Muscle layer of duodenum (tissue), 2 donors: Measurements from ENCODE around the gene NAA38.

Experiments used
- H3K27ac ChIP-seq: one replicate; pipeline ENCODE4 v1.7.0; 2013; ENCODE audit warnings: mild to moderate bottlenecking, low read length
- H3K27me3 ChIP-seq: one replicate; pipeline ENCODE4 v1.7.0; 2013; ENCODE audit warnings: low read depth, mild to moderate bottlenecking, control low read depth, low read length
- H3K36me3 ChIP-seq, 2 donors: one replicate each; pipeline ENCODE4 v1.7.0; 2013; ENCODE audit warnings: low read length in 2 of 2, control low read depth in 1 of 2, mild to moderate bottlenecking in 1 of 2; ENCODE audit not compliant: insufficient read depth in 2 of 2, control insufficient read depth in 1 of 2
- H3K4me1 ChIP-seq, 2 donors: one replicate each; pipeline ENCODE4 v1.7.0; 2013; ENCODE audit warnings: low read length in 2 of 2, mild to moderate bottlenecking in 2 of 2, control low read depth in 1 of 2, moderate library complexity in 1 of 2; ENCODE audit not compliant: insufficient read depth in 2 of 2, control insufficient read depth in 1 of 2
- H3K4me3 ChIP-seq, 2 donors: one replicate each; pipeline ENCODE4 v1.7.0; 2013; ENCODE audit warnings: low read length in 2 of 2, low read depth in 1 of 2, mild to moderate bottlenecking in 1 of 2
- H3K9me3 ChIP-seq, 2 donors: one replicate each; pipeline ENCODE4 v1.7.0; 2013; ENCODE audit warnings: low read length in 2 of 2, control low read depth in 1 of 2, mild to moderate bottlenecking in 1 of 2; ENCODE audit not compliant: control insufficient read depth in 1 of 2
- donor health status: healthy.

The NAA38 gene

DNA sequence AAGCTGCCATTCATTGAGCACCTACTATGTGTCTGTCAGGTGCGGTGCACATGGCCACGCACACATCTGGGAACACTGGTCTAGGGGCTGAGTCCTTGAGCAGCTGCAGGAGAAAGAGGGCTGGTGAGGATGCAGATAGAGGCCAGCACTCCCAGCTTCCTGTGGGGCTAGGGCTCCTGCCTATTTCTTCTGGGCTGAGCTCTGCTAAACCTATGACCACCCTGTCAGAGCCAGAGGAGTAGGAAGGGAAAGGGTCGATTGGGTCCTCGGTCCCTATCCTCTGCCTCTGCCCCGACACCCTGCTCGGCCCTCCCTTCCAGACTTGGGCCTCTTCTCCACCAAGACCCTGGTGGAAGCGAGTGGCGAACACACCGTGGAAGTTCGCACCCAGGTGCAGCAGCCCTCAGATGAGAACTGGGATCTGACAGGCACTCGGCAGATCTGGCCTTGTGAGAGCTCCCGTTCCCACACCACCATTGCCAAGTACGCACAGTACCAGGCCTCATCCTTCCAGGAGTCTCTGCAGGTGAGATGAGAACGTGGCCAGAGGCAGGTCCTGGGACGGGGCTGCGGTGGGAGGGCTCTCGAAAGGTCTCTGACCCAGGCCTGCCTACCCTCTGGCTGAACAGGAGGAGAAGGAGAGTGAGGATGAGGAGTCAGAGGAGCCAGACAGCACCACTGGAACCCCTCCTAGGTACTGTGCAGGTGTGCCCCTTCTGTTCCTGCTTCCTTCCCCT is 6.5 kb downstream of the NAA38 start:
- no peak overlapping the region for H3K27ac ChIP-seq
- no peak overlapping the region for H3K4me3 ChIP-seq
- H3K9me3 ChIP-seq, result no peaks in the 10 kb centered on the region
- peaks cover 35 to 72% of the 10 kb centered on the region in 2 donors for H3K36me3 ChIP-seq
- peaks cover 5 to 24% of the 10 kb centered on the region in 2 donors for H3K4me1 ChIP-seq
- H3K27me3 ChIP-seq, result no peaks in the 10 kb centered on the region

DNA sequence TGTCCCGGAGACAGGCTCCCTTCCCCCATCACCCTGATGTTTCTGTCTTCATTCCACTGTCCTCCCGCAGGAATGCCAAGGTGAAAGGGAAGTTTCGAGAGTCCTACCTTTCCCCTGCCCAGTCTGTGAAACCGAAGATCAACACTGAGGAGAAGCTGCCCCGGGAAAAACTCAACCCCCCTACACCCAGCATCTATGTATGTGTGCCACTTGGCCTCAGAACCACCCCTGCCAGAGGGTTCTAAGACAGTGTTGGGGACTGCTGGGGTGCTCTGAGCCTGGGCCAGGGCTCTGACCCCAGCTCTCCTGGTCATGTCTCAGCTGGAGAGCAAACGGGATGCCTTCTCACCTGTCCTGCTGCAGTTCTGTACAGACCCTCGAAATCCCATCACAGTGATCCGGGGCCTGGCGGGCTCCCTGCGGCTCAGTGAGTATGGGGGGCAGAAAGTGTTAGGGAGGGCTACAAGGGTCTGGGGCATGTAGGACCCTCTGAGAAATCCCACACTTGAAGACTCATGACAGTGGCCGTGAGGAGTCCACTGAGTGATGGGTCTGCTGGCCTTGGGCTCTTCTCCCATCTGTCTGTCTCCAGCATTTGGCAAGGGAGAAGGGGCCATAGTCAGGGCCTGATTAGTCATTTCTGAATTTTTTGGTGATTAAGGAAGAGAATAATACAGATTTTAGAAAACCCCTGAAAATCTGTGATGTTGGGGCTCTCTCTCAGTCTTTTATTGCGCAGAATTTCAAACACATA is 7.4 kb downstream of the NAA38 start:
- Histone ChIP-seq H3K27ac (no peak overlapping the region), H3K4me3 (no peak overlapping the region), H3K9me3 (no peaks in the 10 kb centered on the region), H3K4me1 (peaks cover 0 to 23% of the 10 kb centered on the region in 2 donors), H3K27me3 (no peaks in the 10 kb centered on the region), H3K36me3 (peaks cover 35 to 82% of the 10 kb centered on the region in 2 donors)

DNA sequence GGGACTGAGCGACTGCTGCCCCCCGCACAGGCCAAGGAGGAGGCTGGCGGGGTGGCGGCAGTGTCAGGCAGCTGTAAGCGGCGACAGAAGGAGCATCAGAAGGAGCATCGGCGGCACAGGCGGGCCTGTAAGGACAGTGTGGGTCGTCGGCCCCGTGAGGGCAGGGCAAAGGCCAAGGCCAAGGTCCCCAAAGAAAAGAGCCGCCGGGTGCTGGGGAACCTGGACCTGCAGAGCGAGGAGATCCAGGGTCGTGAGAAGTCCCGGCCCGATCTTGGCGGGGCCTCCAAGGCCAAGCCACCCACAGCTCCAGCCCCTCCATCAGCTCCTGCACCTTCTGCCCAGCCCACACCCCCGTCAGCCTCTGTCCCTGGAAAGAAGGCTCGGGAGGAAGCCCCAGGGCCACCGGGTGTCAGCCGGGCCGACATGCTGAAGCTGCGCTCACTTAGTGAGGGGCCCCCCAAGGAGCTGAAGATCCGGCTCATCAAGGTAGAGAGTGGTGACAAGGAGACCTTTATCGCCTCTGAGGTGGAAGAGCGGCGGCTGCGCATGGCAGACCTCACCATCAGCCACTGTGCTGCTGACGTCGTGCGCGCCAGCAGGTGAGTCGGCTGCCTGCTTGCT is 8.1 kb downstream of the NAA38 start:
- H3K27ac ChIP-seq, result no peak overlapping the region
- H3K4me3 ChIP-seq, result no peak overlapping the region
- peaks cover 35 to 85% of the 10 kb centered on the region in 2 donors for H3K36me3 ChIP-seq
- H3K27me3 ChIP-seq, result no peaks in the 10 kb centered on the region
- H3K4me1 ChIP-seq, result peaks cover 0 to 22% of the 10 kb centered on the region in 2 donors
- no peaks in the 10 kb centered on the region for H3K9me3 ChIP-seq

DNA sequence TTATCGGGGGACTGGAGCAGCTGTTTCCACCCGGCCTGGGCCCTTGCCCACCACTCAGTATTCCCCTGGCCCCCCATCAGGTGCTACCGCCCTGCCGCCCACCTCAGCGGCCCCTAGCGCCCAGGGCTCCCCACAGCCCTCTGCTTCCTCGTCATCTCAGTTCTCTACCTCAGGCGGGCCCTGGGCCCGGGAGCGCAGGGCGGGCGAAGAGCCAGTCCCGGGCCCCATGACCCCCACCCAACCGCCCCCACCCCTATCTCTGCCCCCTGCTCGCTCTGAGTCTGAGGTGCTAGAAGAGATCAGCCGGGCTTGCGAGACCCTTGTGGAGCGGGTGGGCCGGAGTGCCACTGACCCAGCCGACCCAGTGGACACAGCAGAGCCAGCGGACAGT is 8.6 kb downstream of the NAA38 start:
- H3K36me3 ChIP-seq, result peaks cover 35 to 89% of the 10 kb centered on the region in 2 donors
- H3K4me1 ChIP-seq, result peaks cover 0 to 22% of the 10 kb centered on the region in 2 donors
- H3K27me3 ChIP-seq, result no peaks in the 10 kb centered on the region
- H3K9me3 ChIP-seq, result no peaks in the 10 kb centered on the region
- no peak overlapping the region for H3K4me3 ChIP-seq
- H3K27ac ChIP-seq, result no peak overlapping the region

DNA sequence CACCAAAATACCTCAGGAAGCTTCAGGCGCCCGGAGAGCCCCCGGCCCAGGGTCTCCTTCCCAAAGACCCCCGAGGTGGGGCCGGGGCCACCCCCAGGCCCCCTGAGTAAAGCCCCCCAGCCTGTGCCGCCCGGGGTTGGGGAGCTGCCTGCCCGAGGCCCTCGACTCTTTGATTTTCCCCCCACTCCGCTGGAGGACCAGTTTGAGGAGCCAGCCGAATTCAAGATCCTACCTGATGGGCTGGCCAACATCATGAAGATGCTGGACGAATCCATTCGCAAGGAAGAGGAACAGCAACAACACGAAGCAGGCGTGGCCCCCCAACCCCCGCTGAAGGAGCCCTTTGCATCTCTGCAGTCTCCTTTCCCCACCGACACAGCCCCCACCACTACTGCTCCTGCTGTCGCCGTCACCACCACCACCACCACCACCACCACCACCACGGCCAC is 9.2 kb downstream of the NAA38 start:
- Histone ChIP-seq H3K4me1 (peaks cover 0 to 22% of the 10 kb centered on the region in 2 donors), H3K27me3 (no peaks in the 10 kb centered on the region), H3K36me3 (peaks cover 35 to 89% of the 10 kb centered on the region in 2 donors), H3K27ac (no peak overlapping the region), H3K9me3 (no peaks in the 10 kb centered on the region), H3K4me3 (no peak overlapping the region)

DNA sequence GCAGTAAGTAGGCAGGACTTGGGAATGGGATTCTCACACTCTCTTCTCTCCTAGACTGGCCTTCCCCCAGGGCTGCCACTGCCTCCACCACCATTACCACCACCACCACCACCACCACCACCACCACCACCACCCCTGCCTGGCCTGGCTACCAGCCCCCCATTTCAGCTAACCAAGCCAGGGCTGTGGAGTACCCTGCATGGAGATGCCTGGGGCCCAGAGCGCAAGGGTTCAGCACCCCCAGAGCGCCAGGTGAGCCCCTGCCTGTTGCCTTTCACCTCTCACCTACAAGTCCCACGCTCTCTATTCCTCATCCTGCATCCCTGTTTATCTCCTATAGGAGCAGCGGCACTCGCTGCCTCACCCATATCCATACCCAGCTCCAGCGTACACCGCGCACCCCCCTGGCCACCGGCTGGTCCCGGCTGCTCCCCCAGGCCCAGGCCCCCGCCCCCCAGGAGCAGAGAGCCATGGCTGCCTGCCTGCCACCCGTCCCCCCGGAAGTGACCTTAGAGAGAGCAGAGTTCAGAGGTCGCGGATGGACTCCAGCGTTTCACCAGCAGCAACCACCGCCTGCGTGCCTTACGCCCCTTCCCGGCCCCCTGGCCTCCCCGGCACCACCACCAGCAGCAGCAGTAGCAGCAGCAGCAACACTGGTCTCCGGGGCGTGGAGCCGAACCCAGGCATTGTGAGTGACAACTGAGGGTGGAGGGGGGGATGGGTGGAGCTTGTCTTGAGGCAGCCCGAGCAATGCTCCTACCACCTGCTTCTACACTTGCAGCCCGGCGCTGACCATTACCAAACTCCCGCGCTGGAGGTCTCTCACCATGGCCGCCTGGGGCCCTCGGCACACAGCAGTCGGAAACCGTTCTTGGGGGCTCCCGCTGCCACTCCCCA is 10.3 kb downstream of the NAA38 start:
- H3K4me3 ChIP-seq, result no peak overlapping the region
- H3K36me3 ChIP-seq, result peaks cover 25 to 88% of the 10 kb centered on the region in 2 donors
- H3K9me3 ChIP-seq, result no peaks in the 10 kb centered on the region
- no peak overlapping the region for H3K27ac ChIP-seq
- H3K4me1 ChIP-seq, result peaks cover 0 to 17% of the 10 kb centered on the region in 2 donors
- no peaks in the 10 kb centered on the region for H3K27me3 ChIP-seq

DNA sequence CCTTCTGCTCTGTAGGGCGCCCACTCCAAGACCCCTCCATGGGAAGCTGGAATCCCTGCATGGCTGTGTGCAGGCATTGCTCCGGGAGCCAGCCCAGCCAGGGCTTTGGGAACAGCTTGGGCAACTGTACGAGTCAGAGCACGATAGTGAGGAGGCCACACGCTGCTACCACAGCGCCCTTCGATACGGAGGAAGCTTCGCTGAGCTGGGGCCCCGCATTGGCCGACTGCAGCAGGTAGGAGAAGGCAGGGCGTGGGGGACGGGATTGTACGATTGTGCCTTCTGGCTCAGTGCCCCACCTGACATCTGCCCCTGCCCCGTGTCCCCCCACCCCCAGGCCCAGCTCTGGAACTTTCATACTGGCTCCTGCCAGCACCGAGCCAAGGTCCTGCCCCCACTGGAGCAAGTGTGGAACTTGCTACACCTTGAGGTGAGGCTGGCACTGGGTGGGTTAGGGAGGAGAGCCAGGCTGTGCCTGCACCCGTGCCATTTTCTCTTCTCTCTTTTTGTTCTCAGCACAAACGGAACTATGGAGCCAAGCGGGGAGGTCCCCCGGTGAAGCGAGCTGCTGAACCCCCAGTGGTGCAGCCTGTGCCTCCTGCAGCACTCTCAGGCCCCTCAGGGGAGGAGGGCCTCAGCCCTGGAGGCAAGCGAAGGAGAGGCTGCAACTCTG is 11.2 kb downstream of the NAA38 start:
- Histone ChIP-seq H3K27ac (no peak overlapping the region), H3K9me3 (no peaks in the 10 kb centered on the region), H3K4me3 (no peak overlapping the region), H3K27me3 (no peaks in the 10 kb centered on the region), H3K4me1 (peaks cover under 1 to 11% of the 10 kb centered on the region in 2 donors), H3K36me3 (peaks cover 22 to 86% of the 10 kb centered on the region in 2 donors)

DNA sequence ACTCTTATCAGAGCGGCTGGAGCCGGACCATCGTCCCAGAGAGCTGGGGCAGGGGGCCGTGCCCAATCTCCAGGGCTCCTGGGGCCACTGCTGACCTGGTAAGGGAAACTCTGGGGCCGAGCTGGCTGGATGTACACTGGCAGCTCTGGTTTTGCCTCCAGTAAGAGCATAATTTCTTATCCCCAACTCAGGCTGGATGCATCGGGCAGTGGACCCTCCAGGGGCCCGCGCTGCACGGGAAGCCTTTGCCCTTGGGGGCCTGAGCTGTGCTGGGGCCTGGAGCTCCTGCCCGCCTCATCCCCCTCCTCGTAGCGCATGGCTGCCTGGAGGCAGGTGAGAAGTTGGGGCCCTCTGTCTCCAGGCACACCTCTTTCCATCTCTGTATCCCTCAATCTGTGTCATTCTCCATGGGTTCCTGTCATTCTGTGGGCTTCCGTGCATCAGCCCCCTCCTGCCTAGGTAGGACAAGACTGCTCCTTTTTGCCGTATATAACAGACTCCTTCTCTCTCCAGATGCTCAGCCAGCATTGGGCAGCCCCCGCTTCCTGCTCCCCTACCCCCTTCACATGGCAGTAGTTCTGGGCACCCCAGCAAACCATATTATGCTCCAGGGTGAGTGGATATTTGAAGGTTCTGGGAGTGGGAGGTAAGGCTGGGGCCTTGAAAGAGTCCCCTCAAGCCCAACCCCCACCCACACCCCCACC is 11.8 kb downstream of the NAA38 start:
- Histone ChIP-seq H3K9me3 (no peaks in the 10 kb centered on the region), H3K4me3 (peak overlapping the region; percentile 82 to 89), H3K27ac (peak overlapping the region; percentile 99), H3K4me1 (peaks cover 7 to 18% of the 10 kb centered on the region in 2 donors), H3K27me3 (no peaks in the 10 kb centered on the region), H3K36me3 (peaks cover 15 to 79% of the 10 kb centered on the region in 2 donors)

DNA sequence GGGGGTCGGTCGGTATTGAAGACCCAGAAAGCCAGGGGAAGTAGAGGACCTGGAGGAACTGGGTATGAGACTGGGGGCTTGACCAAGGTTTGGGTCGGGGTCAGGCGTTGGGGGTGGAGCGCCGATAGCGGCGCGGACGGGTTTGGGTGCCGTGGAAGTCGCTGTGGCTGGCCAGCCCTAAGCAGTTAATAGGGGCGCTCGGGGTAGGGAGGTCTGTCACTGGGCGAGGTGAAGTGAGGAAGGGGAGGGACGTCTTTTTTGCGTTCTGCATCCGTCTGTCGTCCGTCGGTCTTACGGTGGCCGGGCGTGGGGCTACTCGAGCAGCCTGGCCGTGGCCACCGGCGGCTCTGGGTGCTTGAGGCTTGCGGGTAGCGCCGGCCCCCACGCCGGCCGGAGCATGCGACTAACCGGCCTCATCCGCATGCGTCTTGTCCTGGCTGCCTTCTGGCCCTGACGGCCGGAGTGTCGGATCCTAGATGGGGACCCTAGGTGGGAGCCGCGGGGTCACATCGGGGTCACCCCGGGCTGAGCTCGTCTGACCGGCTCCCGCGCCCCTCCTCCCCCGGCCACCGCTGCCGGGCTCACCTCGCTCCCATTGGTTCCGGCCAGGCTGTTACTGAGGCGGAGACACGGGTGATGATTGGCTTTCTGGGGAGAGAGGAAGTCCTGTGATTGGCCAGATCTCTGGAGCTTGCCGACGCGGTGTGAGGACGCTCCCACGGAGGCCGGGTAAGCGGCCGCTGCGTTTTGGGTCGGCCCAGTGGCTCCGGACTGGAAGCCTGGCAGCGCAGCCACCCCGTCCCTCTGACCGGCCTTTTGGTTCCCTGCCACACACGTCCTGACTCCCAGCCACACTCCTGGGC is 12.8 kb downstream of the NAA38 start:
- H3K4me3 ChIP-seq, result peak overlapping the region; percentile 82 to 89
- H3K27ac ChIP-seq, result peak overlapping the region; percentile 99
- H3K27me3 ChIP-seq, result no peaks in the 10 kb centered on the region
- H3K9me3 ChIP-seq, result no peaks in the 10 kb centered on the region
- H3K4me1 ChIP-seq, result peaks cover 16 to 26% of the 10 kb centered on the region in 2 donors
- H3K36me3 ChIP-seq, result peaks cover 5 to 69% of the 10 kb centered on the region in 2 donors
